Endothelial cell of umbilical vein (primary cell): ENCODE measurements around the gene SAMD5. TPM values are rescaled to one million over a fixed set of nuclear protein-coding genes. Genes with fewer than 3 reads are reported as not detected.

Experiments used
- BruUV-seq: library from RNA; stranded (reverse); fragments of 400-500 nt; replicated peaks from 2 replicates; lab custom pipeline; 2021; lab: Mats Ljungman, UMichigan
- CTCF ChIA-PET: fragments of 300-600, 350-600 bp; sonication (Branson Sonifier 250); formaldehyde crosslinking; loops from one replicate; lab custom pipeline; 2021; ENCODE audit warnings: antibody characterized with exemption, inconsistent platforms; lab: Charles Lee
- POLR2A ChIA-PET: fragments of 300-600, 350-600 bp; sonication (Branson Sonifier 250); formaldehyde crosslinking; loops from one replicate; lab custom pipeline; 2021; ENCODE audit warnings: antibody characterized with exemption, inconsistent platforms; lab: Charles Lee
- DNase-seq: peaks from one replicate; pipeline ENCODE4 v3.0.0-alpha.2; 2011; ENCODE audit warnings: low read depth, low spot score
- FAIRE-seq: peaks from 2 replicates; lab custom pipeline; 2011; peaks lifted over from hg19 to GRCh38; lab: Jason Lieb, UNC
- H2AFZ ChIP-seq: 2 replicates; pipeline ENCODE4 v1.6.0; 2012; ENCODE audit warnings: low read depth, low read length, control low read depth, inconsistent platforms
- H3K27ac ChIP-seq: 2 replicates; pipeline ENCODE4 v1.5.1; 2011; ENCODE audit warnings: low read depth, mild to moderate bottlenecking, control low read depth, low read length, moderate library complexity; ENCODE audit not compliant: insufficient read depth
- H3K27me3 ChIP-seq, 2 experiments: 2 replicates each; pipeline versions ENCODE4 v1.6.0 to v1.6.1; 2011; ENCODE audit warnings: low read length in 2 of 2, mixed read lengths in 1 of 2; ENCODE audit not compliant: control insufficient read depth in 2 of 2, insufficient read depth in 2 of 2
- H3K36me3 ChIP-seq, 2 experiments: 2 replicates in 1 of 2; 3 replicates in 1 of 2; pipeline ENCODE4 v1.5.1; 2011; ENCODE audit warnings: low read length in 2 of 2, mild to moderate bottlenecking in 1 of 2, moderate library complexity in 1 of 2; ENCODE audit not compliant: control insufficient read depth in 2 of 2, insufficient read depth in 2 of 2; ENCODE audit errors: extremely low read depth in 1 of 2
- H3K4me1 ChIP-seq: 3 replicates; pipeline ENCODE4 v1.5.1; 2011; ENCODE audit warnings: mild to moderate bottlenecking, low read length; ENCODE audit not compliant: control insufficient read depth, insufficient read depth; ENCODE audit errors: extremely low read depth
- H3K4me2 ChIP-seq: 2 replicates; pipeline ENCODE4 v1.6.1; 2011; ENCODE audit warnings: low read length, control low read depth, mixed read lengths; ENCODE audit not compliant: insufficient read depth
- H3K4me3 ChIP-seq, 3 experiments: fragments of 200-600 bp in 1 of 3; sonication (generic), shearing (Covaris generic) in 1 of 3; replicated peaks in 1 of 3; 2 replicates each; pipeline ENCODE4 v1.5.1; 2011 to 2016; ENCODE audit warnings: control low read depth in 3 of 3, low read length in 3 of 3, mild to moderate bottlenecking in 2 of 3, inconsistent platforms in 1 of 3, low read depth in 1 of 3, moderate library complexity in 1 of 3; ENCODE audit not compliant: insufficient read depth in 1 of 3
- H3K79me2 ChIP-seq: 2 replicates; pipeline ENCODE4 v1.6.0; 2012; ENCODE audit warnings: low read length, inconsistent platforms; ENCODE audit not compliant: control insufficient read depth, insufficient read depth
- H3K9ac ChIP-seq: replicated peaks from 2 replicates; pipeline ENCODE3; 2011; ENCODE audit warnings: low read length, control low read depth; ENCODE audit not compliant: insufficient read depth; ENCODE audit errors: extremely low read depth
- H3K9me1 ChIP-seq: replicated peaks from 3 replicates; pipeline ENCODE4 v1.6.0; 2011; ENCODE audit warnings: mild to moderate bottlenecking, low read length; ENCODE audit not compliant: control insufficient read depth, insufficient read depth; ENCODE audit errors: extremely low read depth
- H3K9me3 ChIP-seq: replicated peaks from 2 replicates; pipeline ENCODE4 v1.5.1; 2012; ENCODE audit warnings: low read length, inconsistent platforms; ENCODE audit not compliant: control insufficient read depth, insufficient read depth
- H4K20me1 ChIP-seq: replicated peaks from 2 replicates; pipeline ENCODE3; 2011; ENCODE audit warnings: mild to moderate bottlenecking, low read length; ENCODE audit not compliant: control insufficient read depth, insufficient read depth; ENCODE audit errors: extremely low read depth
- EZH2 ChIP-seq: IDR thresholded peaks from 2 replicates; pipeline ENCODE4 v1.6.1; 2012; ENCODE audit warnings: borderline replicate concordance, low read depth, mild to moderate bottlenecking, moderate library complexity, low read length, inconsistent platforms; ENCODE audit not compliant: severe bottlenecking
- FOS ChIP-seq: IDR thresholded peaks from 2 replicates; pipeline ENCODE4 v1.6.1; 2011; ENCODE audit warnings: mild to moderate bottlenecking, low read length, moderate library complexity, borderline replicate concordance; ENCODE audit not compliant: insufficient read depth
- GATA2 ChIP-seq: IDR thresholded peaks from 2 replicates; pipeline ENCODE4 v1.7.0; 2011; ENCODE audit warnings: low read depth, mild to moderate bottlenecking, moderate library complexity, mixed read lengths, low read length; ENCODE audit not compliant: insufficient read length, insufficient read depth
- JUN ChIP-seq: IDR thresholded peaks from 2 replicates; pipeline ENCODE4 v1.6.1; 2011; ENCODE audit warnings: borderline replicate concordance, low read depth; ENCODE audit not compliant: insufficient read length, insufficient read depth
- MYC ChIP-seq: IDR thresholded peaks from one replicate; pipeline ENCODE4 v1.6.1; 2011; ENCODE audit warnings: mild to moderate bottlenecking, low read depth, low read length
- POLR2A ChIP-seq: IDR thresholded peaks from 2 replicates; pipeline ENCODE4 v1.6.1; 2012; ENCODE audit warnings: low read depth, mild to moderate bottlenecking, control low read depth, low read length
- POLR2AphosphoS5 ChIP-seq: IDR thresholded peaks from 2 replicates; pipeline ENCODE4 v1.6.1; 2012; ENCODE audit warnings: low read depth, mild to moderate bottlenecking, control low read depth, low read length, moderate library complexity; ENCODE audit not compliant: insufficient read depth
- dilution Hi-C: fragments of 300-500 bp; cut with MboI; formaldehyde crosslinking; loops from one replicate; pipeline ENCODE4 v1.15.0; 2019; ENCODE audit warnings: low sequenced_read_pairs; ENCODE audit not compliant: extremely low pct_ligation_motif_present
- intact Hi-C: fragments of 100-400 bp; cut with micrococcal nuclease; formaldehyde crosslinking; loops from one replicate; pipeline ENCODE4 v1.10.0; 2022
- polyA plus RNA-seq, 4 experiments: library from polyadenylated mRNA; depleted of rRNA in 3 of 4; stranded (reverse) in 3 of 4; unstranded in 1 of 4; fragments of >200 nt; gene quantifications; 2 replicates each; pipeline versions ENCODE4 v1.2.1 to v1.2.3, GENCODE V29; 2011 to 2012; ENCODE audit warnings: missing spikeins in 1 of 4
- total RNA-seq: library from RNA; stranded (reverse); gene quantifications from 2 replicates; pipeline ENCODE4 v1.2.3, GENCODE V29; 2021
- TF ChIP-seq, protein P1 (sequence below): IDR thresholded peaks from 2 replicates; pipeline ENCODE4 v1.6.1; 2011; ENCODE audit not compliant: insufficient read depth, insufficient read length
- TF ChIP-seq, protein P2 (sequence below), 2 donors: IDR thresholded peaks; 1 replicate in 1 of 2; 2 replicates in 1 of 2; pipeline ENCODE4 v1.5.1; 2011; ENCODE audit warnings: low read length in 2 of 2, mild to moderate bottlenecking in 2 of 2, moderate library complexity in 2 of 2, control low read depth in 1 of 2, inconsistent platforms in 1 of 2, low read depth in 1 of 2; ENCODE audit not compliant: insufficient read depth in 1 of 2; ENCODE audit errors: extremely low read depth in 1 of 2

The SAMD5 gene
- total and polyA plus RNA-seq, 2 donors (not counting 3 experiments of a cell fraction or from before 2014, with no cell fraction given): 0.75 to 6.9 TPM

DNA sequence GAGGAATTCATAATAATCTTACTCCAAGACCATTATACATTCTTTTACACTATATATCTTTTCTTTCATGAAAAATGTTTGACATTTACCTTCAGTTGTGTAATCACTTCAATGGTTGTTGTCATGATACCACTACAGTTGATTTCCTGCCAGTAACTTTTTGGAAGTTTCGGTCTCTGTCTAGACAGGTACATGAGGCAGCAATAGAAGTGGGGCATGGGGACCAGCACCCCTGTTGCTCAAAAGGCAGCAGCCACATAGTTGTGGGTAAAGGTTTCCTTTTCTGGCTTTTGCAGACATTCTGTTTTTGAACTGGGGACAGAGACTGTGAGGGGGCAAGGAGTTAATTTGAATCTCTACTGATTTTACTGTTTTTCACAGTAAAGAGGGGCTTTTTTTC is 14.1 kb downstream of the SAMD5 start:
- Histone ChIP-seq H4K20me1 (no peaks in the 10 kb centered on the region), H2AFZ (no peak overlapping the region), H3K4me1 (no peaks in the 10 kb centered on the region), H3K9me1 (no peaks in the 10 kb centered on the region), H3K36me3 (no peaks in the 10 kb centered on the region), H3K9ac (no peak overlapping the region), H3K27me3 (no peaks in the 10 kb centered on the region), H3K9me3 (no peaks in the 10 kb centered on the region), H3K27ac (no peak overlapping the region), H3K4me3 (no peak overlapping the region), H3K79me2 (no peaks in the 10 kb centered on the region), H3K4me2 (no peak overlapping the region)
- BruUV-seq: no TSS peak
- no peak for FAIRE-seq
- dilution Hi-C loops (loop anchor here (25.0 kb wide), 1 partner anchor 640 kb away; no protein-coding TSS in a partner anchor), intact Hi-C loops (no loop called here)
- TF ChIP-seq MYC (no peak), JUN (no peak), POLR2AphosphoS5 (no peak), GATA2 (no peak), EZH2 (no peak), POLR2A (no peak), FOS (no peak)
- TF ChIP-seq, protein P1, sequence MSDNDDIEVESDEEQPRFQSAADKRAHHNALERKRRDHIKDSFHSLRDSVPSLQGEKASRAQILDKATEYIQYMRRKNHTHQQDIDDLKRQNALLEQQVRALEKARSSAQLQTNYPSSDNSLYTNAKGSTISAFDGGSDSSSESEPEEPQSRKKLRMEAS: no peak
- TF ChIP-seq, protein P2, sequence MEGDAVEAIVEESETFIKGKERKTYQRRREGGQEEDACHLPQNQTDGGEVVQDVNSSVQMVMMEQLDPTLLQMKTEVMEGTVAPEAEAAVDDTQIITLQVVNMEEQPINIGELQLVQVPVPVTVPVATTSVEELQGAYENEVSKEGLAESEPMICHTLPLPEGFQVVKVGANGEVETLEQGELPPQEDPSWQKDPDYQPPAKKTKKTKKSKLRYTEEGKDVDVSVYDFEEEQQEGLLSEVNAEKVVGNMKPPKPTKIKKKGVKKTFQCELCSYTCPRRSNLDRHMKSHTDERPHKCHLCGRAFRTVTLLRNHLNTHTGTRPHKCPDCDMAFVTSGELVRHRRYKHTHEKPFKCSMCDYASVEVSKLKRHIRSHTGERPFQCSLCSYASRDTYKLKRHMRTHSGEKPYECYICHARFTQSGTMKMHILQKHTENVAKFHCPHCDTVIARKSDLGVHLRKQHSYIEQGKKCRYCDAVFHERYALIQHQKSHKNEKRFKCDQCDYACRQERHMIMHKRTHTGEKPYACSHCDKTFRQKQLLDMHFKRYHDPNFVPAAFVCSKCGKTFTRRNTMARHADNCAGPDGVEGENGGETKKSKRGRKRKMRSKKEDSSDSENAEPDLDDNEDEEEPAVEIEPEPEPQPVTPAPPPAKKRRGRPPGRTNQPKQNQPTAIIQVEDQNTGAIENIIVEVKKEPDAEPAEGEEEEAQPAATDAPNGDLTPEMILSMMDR (IDR thresholded peaks at IDR 0.05; ENCODE audit: extremely low read depth in 1 of 2, insufficient read depth in 1 of 2, low read depth in 1 of 2, low read length in 2 of 2): no peak
- CTCF ChIA-PET: no interaction called here
- POLR2A ChIA-PET: no interaction called here
- no peak for DNase-seq
